A549 (cell line): ENCODE measurements around the gene RSPH9.

Source experiments
- ESRRA ChIP-seq: fragments of 150-350 bp; IDR thresholded peaks from 2 replicates; pipeline ENCODE4 v1.6.1; 2014; ENCODE audit warnings: mild to moderate bottlenecking, low read length, borderline replicate concordance
- NFE2L2 ChIP-seq: fragments of 150-350 bp; conservative IDR thresholded peaks from 2 replicates; pipeline ENCODE4 v1.6.1; 2014; ENCODE audit warnings: low read length
- PBX3 ChIP-seq: IDR thresholded peaks from 2 replicates; pipeline ENCODE4 v1.6.1; 2012
- TF ChIP-seq, protein P1 (sequence below): fragments of >200 bp; sonication (Bioruptor Twin); formaldehyde crosslinking; IDR thresholded peaks from 3 replicates; pipeline ENCODE4 v1.5.1; 2016
- TF ChIP-seq, protein P2 (sequence below): fragments of 150-350 bp; IDR thresholded peaks from 2 replicates; pipeline ENCODE4 v1.6.1; 2014; ENCODE audit warnings: low read depth, mild to moderate bottlenecking, low read length

GRCh38 chr6:43713643-43714310, 68.9 kb downstream of the RSPH9 start:
- TF ChIP-seq, protein P1, sequence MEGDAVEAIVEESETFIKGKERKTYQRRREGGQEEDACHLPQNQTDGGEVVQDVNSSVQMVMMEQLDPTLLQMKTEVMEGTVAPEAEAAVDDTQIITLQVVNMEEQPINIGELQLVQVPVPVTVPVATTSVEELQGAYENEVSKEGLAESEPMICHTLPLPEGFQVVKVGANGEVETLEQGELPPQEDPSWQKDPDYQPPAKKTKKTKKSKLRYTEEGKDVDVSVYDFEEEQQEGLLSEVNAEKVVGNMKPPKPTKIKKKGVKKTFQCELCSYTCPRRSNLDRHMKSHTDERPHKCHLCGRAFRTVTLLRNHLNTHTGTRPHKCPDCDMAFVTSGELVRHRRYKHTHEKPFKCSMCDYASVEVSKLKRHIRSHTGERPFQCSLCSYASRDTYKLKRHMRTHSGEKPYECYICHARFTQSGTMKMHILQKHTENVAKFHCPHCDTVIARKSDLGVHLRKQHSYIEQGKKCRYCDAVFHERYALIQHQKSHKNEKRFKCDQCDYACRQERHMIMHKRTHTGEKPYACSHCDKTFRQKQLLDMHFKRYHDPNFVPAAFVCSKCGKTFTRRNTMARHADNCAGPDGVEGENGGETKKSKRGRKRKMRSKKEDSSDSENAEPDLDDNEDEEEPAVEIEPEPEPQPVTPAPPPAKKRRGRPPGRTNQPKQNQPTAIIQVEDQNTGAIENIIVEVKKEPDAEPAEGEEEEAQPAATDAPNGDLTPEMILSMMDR = no peak
- TF ChIP-seq, protein P2, sequence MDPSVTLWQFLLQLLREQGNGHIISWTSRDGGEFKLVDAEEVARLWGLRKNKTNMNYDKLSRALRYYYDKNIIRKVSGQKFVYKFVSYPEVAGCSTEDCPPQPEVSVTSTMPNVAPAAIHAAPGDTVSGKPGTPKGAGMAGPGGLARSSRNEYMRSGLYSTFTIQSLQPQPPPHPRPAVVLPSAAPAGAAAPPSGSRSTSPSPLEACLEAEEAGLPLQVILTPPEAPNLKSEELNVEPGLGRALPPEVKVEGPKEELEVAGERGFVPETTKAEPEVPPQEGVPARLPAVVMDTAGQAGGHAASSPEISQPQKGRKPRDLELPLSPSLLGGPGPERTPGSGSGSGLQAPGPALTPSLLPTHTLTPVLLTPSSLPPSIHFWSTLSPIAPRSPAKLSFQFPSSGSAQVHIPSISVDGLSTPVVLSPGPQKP = no peak
- no peak for TF ChIP-seq NFE2L2
- TF ChIP-seq PBX3 = no peak
- no peak for TF ChIP-seq ESRRA
